Amniotic stem cell (primary cell): Measurements from ENCODE around the gene TEX26.
A peak's percentile ranks its signal among the peaks of the same experiment; 100 is the strongest.

Experiments
- DNase-seq: peaks from one replicate; lab custom pipeline; 2025; lab: John Stamatoyannopoulos, UW

TEX26 gene

GRCh38 chr13:30976025-30976424 is 43.6 kb downstream of the TEX26 start:
- DNase-seq: no peak

DNA sequence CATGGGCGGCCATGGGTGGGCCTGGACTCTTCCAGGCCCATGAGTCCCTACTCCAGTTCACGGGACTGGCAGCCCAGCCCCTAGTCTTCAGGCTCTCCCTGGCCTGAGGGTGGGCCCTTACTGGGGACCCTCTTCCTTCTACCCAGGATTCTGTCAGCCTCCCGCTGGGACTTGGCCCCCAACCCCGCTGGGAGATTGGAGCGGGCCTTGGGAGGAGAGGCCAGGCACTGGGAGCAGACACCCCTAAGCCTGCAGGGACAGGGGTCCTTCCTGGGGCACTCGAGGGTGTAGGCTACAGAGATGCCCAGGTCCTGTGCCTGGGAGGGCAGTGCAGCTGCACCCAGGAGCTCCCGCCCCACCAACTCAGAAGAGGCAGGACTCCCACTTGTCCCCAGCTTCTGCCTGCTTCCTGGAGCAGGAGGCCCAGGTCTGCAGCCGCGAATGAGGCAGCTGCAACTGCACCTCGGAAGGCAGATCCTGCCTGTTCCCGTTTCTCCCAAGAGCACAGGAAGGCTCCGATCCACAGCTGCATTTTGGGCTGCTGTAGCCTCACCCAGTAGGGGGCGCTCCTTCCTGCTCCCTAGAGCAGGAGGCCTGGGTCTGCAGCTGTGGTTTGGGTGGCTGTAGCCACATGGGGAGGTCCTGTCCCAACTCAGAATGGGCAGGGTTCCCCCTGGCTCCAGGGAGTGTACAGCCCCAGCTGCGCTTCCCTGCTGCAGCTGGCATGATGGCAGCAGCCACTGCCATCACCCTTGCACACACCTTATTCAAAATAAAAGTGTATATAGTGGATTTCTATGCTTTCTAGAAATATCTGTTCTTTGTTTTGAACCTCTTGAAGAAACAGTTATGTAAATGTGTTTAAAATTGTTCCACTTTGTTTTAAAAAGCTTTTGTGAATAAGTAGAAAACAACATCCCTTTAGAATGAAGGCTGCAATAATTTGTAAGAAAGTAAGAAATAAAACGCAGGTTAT is 46.8 kb downstream of the TEX26 start:
- DNase-seq: no peak

- no peak for DNase-seq
Measured at GRCh38 chr13:30982506-30982905, 50.0 kb downstream of the TEX26 start.

- no peak for DNase-seq
Measured at GRCh38 chr13:30982906-30983305, 50.5 kb downstream of the TEX26 start.

DNA sequence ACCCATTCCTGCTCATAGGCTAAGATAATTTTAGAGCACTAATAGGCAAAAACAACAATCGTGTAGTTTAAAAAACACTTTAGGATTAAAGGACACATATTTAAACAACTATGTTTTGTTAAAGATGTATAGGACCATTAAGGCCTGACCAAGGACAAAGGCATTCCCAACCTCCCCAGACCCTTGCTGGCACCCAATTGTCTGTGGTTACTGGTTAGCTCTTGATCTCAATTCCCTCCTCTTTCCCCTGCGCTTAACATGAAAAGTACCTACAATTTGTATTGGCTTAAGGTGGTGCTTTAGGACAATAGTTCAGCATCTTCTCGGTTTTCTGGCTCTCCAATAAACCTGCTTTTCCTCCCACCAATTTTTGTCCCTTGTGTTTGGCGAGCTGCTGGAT is 51.0 kb downstream of the TEX26 start:
- DNase-seq: no peak

DNA sequence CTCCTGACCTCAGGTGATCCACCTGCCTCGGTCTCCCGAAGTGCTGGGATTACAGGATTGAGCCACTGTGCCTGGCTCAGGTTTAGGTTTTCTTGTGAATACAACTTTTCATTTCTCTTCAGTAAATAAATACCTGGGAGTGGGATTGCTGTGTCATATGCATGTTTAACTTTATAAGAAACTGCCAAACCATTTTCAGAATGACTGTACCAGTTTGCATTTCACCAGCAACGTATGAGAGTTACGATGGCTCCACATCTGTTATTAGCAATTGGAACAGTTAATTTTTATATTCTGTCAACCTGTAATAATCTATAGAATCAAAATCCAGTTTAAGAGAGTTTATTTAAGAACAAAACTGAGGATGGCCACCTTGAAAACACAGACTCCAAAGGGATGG is 52.2 kb downstream of the TEX26 start:
- DNase-seq: no peak

DNA sequence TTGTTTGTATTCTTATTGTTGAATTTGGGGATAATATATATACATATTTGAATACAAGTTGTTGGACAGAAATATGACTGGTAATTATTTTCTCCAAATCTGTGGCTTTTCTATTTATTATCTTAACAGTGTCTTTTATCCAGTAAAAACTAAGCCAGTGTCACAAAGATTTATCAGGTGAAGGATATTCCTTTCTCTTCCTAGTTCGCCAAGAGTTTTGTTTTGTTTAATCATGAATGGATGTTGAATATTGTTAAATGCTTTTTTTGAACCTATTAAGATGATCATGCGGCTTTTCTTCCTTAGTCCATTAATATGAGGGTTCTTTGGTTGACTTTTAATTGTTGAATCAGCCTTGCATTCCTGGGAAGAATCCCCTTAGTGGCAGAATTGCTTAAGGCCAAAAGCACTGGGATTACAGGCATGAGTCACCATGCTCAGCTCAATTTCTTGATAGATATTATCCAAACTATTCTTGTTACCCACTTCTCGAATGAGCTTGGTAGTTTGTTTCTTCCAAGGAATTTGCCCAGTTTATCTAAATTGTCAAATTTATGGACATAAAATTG is 53.3 kb downstream of the TEX26 start:
- DNase-seq: peak; percentile 18

GRCh38 chr13:30991184-30991583 is 58.7 kb downstream of the TEX26 start:
- no peak for DNase-seq

DNA sequence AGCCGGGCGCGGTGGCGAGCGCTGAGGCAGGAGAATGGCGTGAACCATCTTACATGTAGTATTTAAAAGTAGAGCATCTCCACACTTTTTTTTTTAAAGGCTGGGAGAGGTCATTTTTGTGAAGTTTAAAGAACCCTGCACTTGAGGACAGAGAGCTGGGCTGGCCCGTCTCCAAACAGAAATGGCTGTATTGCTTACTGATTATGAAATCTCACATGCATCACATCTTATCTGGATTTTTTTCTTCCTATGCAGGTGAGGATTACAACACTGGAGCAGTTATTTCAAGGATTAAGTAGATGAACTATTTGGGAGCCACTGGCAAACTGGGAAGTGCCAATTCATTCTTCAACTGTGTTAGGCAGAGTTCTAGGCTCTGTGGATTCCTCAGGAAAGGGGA is 59.5 kb downstream of the TEX26 start:
- no peak for DNase-seq

DNA sequence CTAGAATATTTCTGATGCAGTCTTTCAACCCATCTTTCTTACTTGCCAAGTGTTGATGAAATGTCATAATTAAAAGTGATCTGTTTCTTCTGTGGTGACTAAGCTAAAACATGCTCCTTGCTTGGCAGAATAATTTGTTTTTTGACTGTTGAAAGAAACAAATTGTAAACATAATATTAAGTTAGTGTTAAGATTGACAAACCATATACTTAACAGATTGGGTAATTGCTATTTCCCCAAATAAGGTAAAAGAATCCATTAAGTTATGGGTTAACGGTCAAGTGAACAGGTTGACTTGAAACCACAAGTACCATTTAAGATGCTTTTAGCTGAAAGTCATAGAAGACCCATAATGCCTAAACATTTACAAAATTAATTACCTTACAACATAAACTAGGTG is 62.9 kb downstream of the TEX26 start:
- no peak for DNase-seq

DNA sequence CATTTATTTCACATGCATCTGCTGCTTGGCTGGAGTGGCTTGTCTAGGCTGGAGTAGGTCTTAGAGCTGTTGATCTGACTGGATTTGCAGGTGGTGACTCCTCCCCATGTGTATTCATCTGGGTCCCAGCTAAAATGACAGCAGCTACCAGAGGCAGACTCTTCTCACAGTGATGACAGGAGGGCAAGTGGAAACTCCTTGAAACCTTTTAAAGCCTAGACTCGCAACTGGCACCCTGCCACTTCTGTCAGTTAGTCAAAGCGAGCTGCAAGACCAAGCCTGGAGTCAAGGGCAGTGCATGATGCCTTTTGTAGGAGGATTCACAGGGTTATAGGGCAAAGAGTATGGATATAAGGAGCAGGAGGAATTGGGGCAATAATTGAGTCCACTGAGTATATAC is 65.2 kb downstream of the TEX26 start:
- no peak for DNase-seq

DNA sequence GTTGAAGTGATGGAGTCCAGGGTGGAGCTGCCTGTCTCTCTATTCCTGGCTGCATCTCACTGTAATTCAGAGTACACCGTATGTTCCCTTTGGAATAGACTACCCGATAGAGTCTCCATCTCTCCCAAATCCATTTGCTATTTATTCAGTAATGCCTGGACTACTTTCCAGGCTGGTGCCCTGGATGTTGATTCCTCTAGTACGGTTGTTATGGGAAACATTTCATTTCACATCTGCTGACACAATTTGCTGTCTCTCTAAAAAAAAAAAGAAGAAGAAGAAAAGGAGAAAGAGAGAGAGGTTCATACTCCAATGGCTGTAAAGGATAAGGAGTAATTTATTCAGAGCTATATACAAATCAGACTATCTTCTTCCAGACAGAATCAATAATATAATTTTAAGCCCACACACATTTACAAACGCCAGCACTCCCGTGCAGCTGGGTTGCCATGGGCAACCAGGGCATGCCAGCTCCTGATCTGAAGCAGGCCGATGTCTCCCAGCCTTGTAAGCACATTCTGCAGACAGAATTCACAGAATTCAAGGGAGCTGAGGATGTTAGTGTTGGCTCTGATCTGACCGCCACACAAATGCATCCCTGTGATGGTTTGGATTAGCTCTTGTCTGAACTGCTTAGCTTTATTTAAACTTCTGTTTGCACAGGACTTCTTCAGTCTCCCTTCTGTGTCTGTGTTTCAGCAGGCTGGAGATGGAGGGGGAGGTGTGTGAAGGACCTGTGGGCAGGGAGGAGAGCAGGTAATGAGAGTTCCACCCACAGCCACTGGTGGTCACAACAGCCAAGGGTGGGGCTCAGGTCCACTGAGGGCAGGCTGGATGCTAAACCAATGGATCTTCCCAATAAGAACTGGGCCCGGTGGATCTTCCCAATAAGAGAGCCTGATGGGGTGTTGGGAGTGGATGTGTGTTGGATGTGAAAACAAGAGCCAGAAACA is 66.0 kb downstream of the TEX26 start:
- DNase-seq: peak; percentile 34

DNA sequence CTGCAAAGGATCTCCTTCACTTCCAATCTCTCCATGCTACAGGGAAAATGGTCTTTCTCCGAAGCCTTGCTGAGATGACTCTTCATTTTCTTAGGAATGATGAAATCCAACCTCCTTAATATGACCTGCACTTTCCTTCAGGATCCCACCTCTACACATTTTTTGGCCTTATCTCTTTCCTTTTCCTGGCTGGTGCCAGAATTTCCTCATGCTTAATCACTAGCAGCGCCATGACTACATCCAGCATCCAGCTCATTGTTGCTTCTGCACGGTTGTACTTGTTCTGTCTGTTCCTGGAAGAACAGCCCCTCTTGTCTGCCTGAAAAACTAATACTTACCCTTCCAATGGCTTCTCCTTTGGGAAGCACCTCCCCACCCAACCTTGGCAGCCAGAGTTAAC is 68.4 kb downstream of the TEX26 start:
- no peak for DNase-seq

- DNase-seq: no peak
Measured at GRCh38 chr13:31001647-31002046, 69.2 kb downstream of the TEX26 start.

DNA sequence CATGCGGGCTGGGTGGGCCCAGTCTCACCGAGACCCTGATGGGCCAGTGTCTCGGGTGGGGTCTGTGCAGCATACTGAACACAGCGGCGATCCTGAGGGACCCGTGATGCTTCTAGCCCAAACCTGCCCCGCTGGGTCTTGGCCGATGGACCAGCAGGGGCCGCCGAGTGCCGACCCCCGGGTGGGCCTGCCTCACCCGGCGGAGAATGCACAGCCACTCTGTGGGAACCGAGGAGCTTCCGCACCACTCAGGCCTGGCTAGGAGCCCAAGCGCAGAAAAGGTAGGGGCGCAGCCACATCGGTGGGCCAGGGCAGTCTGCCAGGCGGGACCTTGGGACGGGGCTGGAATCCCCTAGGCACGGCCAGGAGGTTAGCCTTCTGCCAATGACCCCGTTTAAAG is 72.6 kb downstream of the TEX26 start:
- DNase-seq: no peak

DNA sequence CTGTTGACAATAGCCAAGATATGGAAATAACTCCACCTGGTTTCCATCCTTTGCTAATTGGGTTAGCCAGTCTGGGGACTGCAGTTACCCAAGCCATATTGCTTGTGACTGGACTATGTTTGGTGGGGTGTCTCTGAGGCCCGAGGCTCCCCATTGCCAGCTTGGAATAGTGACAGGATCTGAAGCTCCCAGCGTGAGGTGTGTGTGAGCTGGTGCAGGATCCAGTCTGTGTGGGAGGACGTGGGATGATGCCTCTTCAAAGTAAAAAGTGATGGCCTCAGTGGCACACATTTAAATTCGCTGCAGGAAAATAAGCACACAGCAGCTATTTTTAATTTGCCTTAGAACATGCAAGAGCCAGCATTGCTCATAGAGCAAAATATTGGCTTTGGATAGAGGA is 75.0 kb downstream of the TEX26 start:
- no peak for DNase-seq

DNA sequence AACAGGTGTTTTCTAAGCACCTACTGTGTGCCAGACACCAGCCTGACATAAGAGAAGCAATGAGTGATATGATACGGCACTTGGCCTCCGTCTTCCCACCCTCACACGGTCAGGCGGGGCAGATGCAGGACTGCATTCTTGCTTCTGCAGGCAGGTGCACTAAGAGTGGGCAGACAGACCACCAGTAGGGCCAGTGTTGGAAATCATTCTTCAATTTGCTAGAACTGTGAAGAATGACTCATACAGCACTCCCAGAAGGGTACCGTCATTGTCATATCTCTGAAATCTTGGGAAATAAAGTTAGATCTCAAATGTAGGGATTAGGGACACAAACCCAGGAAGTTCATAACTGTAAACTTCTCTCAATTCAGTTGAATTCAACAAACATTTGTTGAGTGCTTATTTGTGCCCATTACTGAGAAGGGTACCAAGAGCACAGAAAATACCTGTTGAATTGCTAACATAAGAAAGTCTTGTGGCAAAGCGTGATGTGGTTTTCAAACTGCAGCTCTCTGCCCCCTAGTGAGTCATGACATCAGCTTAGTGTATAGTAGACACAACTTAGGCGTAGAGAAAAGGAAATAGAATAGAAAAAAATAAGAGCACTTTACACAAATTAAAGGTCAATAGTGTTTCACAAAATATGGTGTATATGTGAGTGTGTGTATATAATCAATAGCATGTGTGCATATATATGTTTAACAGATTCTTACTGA is 76.1 kb downstream of the TEX26 start:
- DNase-seq: no peak

DNA sequence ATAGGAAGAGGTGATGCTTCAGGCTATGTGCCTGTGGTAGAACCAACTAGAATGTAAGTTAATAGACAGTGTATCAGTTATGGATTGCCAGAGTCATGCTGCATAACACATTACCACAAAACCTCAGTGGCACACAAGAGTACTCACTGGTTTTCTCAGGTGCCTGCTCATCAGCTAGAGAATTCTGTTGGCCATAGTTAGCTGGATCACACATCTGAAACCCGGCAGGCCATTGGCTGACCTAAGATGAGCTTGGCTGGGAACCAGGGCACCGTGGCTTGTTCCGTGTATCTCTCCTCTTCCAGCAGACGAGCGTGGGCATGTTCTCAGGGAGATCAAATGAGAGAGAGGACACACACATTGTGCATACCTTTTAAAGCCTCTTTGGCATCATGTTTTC is 76.7 kb downstream of the TEX26 start:
- no peak for DNase-seq

- DNase-seq: no peak
Measured at GRCh38 chr13:31010296-31010695, 77.8 kb downstream of the TEX26 start.

GRCh38 chr13:31011193-31011860 is 78.9 kb downstream of the TEX26 start:
- DNase-seq: no peak
